Activated gamma-delta T cell (primary cell): ENCODE measurements around the gene GRID2.

Experiments
- DNase-seq: peaks from one replicate; lab custom pipeline; 2025; lab: John Stamatoyannopoulos, UW

GRID2 gene

GRCh38 chr4:93502991-93503390 is 1199.2 kb downstream of the GRID2 start:
- DNase-seq, result no peak

DNA sequence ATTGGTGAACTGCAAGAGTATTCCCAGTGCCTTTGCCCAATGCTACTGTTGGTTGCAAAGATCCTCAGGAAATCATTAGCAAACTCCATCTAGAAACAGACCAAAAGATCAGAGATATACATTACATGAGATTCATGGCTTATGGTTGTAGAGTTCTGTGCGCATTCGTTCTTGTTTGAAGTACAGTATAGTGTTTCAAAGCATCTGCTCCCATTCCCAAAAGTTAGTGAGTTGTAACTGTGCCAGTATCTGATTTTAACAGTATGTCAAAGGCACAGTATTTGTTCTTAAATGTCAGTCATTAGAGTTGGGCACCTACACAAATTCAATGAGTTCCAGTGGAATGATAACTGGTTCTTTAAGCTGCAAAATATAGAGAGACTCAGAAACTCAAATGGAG is 1210.1 kb downstream of the GRID2 start:
- no peak for DNase-seq

DNA sequence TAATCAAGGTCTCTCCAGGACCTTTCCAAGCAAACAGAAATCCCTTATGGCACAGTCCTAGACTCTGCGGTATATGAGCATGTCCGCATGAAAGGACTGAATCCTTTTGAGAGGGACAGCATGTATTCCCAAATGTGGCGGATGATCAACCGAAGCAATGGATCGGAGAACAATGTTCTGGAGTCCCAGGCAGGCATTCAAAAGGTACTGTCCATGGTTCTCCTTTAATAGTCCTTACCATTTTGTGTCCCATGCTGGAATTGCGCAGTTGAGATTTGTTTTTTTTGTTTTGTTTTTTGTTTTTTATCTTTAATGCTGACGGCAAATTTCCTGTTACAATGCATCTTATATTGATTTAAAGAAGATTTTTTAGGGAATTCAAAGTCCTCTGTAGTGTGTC is 1211.4 kb downstream of the GRID2 start:
- DNase-seq, result no peak

- DNase-seq, result no peak
These were observed 1226.1 kb downstream of the GRID2 start for GRCh38 chr4:93529692-93530372.

- no peak for DNase-seq
These were observed 1228.5 kb downstream of the GRID2 start for GRCh38 chr4:93532234-93532633.

DNA sequence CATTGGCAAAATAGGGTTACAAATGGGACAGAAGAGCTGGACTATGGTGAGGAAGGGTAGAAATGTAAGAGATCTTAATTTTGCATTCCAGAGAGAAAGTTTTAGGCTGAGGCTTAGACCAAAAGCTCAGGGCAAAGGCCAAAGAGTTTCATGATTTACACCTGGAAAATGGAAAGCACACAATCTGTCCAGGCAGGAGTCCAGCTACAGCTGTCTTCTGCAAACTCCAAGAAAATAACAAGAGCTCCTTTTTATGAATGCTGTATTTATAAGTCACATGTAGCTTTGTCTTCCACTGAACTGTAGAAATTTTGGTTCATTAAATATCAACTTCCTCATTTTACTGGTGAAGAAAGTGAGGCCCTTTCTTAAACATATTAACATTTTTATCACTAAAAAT is 1236.8 kb downstream of the GRID2 start:
- no peak for DNase-seq

GRCh38 chr4:93561842-93562241 is 1258.1 kb downstream of the GRID2 start:
- no peak for DNase-seq

DNA sequence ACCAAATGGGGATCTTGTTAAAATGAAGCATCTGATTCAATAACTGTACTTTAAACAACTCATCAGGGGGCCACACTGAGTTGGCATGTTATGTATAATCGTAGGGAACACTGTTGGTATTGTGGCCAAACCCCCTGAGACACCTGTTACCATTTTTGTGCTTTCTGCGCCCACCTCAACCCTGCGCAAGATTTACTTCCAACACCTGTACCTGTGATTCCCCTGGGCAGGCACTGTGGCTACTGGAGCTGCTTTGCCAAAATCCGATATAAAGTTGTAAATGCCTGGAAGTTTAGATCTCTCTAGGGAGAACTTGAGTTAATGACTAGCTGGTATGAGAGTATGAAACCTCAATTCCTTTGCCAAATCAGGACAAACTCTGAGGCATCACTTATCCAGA is 1265.0 kb downstream of the GRID2 start:
- DNase-seq, result no peak

DNA sequence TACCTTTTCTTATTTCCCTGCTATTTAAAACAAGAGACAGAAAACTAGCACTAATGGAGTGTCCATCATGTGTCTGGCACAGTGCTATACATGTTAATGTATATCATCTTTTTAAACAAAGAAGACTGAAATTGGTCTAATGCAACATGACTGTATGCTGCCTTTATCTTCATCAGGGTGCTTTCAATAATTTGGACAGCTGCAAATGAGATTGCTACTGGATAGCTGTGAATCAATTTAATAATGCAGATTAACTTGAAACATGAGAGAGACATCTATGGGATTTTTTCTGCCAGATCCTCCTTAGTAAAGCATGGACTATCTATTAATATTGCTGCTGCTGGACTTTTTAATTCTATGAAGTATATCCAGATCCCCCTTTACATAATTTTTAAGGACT is 1269.5 kb downstream of the GRID2 start:
- DNase-seq, result no peak

DNA sequence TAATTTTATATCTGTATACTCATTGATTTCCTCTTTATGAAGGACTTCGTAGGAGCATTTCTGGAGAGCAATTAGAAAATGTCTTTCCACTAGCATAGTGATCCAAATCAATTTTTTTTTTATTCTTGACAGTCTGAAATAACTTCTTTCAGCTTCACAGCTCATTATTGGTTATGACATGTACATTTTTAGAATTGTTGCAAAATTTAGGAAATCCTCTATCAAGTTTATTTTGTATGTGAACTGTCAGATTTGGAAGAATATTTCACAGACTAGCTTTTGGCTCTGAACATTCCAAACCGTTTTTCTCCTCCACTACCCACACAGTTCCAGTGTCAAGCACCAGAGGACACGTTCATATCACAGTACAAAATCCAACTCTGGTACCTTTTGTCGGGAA is 1275.2 kb downstream of the GRID2 start:
- no peak for DNase-seq

- no peak for DNase-seq
These were observed 1301.4 kb downstream of the GRID2 start for GRCh38 chr4:93605163-93605562.

- DNase-seq, result no peak
These were observed 1313.8 kb downstream of the GRID2 start for GRCh38 chr4:93617606-93618005.

DNA sequence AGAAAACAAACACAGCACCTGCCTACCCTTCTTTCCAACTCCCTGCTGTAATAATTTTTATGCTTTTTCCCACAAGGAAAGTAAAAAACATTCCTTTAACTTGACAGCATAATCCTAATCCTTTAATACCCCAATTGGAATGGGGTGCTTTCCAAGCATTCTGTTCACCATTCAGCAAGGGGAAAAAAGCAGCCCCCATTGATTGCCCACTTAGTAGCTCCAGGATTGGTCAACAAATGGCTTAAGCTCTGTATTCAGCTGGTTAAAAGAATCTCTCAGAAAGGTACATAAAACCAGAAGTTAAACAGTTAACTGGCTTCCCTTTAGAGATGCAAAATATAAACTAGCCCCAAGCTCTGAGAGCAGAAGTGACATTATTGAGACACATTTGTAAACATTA is 1330.0 kb downstream of the GRID2 start:
- no peak for DNase-seq

DNA sequence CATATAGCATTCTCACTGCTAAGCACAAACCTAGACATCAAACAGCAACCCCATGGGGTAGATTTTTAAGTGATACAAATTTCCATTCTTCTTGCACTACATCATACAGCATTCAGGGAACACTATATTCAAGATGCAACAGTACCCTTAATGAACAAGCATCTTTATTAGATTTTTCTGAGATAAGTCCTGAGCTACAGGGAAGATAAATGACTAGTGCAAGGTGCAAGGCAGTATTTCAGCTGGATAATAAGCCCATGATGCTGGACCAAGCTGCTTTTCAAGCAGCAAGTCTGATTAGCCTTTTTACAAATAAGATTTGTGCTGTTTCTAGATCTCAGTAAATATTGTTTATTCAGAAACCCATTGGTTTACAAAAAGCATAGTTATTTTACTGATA is 1332.2 kb downstream of the GRID2 start:
- DNase-seq, result no peak

DNA sequence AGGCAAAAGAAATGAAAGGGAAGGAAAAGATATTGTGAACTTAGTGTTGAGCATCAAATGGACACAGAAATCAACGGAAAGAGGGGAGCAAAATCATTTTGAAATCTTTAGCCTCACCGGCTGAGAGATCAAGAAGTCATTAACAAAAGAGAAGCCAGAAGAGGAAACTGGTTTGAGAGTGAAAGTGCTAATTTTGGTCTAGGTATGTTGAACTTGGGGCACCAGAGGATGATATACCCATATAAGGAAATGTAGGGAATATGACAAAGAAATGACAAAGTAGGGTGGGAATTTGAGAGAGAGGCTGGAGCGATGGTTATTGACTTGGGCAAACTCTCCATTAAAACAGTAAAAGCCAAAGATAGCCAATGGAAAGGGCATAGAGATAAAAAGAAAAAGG is 1341.4 kb downstream of the GRID2 start:
- DNase-seq, result no peak

DNA sequence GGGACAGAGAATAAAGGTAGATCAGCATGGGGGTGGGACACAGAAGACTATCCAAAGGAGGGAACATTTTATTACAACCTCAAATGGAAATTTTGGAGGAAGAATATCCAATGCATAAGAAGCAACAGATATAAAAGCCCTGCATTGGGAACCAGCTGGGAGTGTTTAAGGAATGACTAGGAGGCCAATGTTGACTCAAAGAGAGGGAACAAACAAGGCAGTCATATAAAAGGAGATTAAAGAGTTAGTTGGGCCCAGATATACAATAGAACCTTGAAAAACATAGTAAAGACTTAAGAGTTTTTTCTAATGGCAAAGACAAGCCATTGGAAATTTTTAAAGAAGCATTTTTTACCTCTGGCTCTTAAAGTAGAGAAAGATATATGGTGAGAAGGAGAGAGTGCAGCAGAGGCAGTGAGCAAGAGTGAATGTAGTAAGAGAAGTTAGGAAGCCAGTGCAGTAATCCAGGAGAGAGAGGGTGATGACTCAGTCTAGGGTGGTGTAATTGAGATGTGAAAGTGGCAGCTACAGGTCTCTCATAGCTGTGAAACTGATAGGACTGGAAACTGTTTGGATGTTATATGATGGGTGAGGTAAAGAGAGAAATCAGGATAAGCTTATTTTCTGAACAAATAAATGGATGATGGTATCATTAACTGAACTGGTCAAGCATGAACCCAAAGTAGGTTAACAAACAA is 1342.6 kb downstream of the GRID2 start:
- DNase-seq, result no peak

DNA sequence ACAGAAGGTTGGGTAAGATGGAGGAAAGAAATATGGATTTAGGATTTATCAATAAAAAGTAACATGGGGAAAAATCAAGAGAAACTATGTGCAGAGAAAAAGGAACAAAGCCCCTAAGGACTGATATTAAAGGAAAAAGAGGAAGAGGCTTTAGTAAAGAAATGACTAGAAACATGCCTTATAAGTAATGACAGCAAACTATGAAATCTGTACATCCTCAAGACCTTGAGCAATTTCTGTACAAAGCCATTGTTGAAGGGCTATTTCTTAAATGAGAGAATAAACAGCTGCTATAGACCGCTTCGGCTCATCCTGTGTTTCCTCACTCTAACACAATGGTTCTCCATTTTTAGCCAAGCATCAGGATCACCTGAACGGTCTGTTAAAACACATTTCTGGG is 1344.5 kb downstream of the GRID2 start:
- DNase-seq, result no peak

DNA sequence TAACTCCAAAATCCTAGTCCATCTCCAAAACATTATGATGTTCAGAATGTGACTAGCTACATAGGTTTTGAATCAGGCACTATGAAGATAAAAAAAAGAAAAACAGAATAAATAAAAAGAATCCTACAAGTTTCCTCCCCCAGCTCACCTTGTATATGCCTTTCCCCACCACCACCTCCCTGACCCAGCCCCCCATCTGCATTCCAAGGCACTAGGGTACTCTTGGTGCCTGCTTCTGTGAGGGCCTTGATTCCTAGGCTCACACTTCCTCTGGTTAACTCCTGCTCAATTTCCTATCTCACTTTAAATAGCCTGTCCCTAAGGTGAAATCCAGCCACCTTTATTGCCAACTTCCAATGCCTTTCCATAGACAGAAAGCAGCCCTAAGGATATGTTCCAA is 1346.1 kb downstream of the GRID2 start:
- DNase-seq, result no peak

DNA sequence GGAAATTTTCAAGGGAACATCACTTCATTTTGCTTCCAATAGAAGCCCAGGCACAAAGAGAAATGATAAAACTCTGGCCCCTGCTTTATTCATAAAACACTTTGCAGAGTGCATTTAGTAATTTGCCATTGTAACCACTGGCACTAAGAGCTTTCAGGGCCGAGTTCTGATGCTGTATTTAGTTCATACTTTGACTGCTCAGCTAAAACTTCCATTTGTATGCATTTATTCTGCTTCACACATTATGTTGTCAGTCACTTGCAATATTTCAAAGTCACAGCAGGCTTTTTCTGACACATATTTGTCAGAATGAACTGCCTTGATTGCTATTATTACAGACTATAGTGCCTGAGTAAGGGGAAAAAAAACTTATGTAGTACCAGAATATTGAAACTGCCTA is 1350.4 kb downstream of the GRID2 start:
- no peak for DNase-seq

GRCh38 chr4:93657527-93657926 is 1353.8 kb downstream of the GRID2 start:
- no peak for DNase-seq

DNA sequence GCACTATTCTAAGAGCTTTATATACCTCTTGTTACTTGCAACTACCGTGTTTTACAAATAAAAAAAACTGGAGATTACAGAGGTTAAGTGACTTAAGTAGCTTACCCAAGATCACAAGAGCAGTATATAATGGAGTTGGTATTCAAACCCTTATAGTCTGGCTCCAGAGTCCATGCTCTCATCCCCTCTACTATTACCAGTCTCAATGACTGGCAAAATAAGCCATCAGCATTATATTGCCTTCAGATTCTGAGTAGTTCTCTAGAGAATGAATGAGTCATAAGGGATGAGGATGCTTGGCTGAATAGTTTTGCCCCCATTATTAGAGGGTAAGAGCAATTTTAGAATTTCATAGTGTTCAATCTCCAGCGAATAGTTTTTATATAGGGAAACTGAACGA is 1354.7 kb downstream of the GRID2 start:
- no peak for DNase-seq

- no peak for DNase-seq
These were observed 1355.9 kb downstream of the GRID2 start for GRCh38 chr4:93659629-93660028.

DNA sequence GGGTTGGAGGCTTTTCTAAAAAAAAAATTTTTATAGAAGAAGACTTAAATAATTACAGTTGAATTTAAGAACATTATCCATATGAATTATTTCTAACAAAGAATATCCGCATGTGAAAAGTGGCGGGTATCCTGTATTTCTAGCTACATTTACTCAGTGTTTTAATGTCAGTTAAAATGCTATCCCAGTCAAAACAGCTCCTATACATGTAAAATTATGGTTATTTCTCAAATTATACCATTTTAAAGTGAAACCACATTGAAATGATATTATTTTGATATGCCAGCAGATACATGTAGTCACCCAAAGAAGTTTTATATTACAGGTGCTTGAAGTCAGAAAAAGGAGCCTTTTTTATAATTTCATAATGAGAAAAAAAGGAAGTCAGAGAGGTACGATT is 1356.3 kb downstream of the GRID2 start:
- no peak for DNase-seq

GRCh38 chr4:93670434-93670833 is 1366.7 kb downstream of the GRID2 start:
- DNase-seq, result no peak
